ENCODE measurements around the gene ANTXR1. TPM values are rescaled to one million over a fixed set of nuclear protein-coding genes. Genes with fewer than 3 reads are reported as not detected.

ANTXR1 gene
- total RNA-seq, 1 experiment from 2014 or later, result 181 TPM

DNA sequence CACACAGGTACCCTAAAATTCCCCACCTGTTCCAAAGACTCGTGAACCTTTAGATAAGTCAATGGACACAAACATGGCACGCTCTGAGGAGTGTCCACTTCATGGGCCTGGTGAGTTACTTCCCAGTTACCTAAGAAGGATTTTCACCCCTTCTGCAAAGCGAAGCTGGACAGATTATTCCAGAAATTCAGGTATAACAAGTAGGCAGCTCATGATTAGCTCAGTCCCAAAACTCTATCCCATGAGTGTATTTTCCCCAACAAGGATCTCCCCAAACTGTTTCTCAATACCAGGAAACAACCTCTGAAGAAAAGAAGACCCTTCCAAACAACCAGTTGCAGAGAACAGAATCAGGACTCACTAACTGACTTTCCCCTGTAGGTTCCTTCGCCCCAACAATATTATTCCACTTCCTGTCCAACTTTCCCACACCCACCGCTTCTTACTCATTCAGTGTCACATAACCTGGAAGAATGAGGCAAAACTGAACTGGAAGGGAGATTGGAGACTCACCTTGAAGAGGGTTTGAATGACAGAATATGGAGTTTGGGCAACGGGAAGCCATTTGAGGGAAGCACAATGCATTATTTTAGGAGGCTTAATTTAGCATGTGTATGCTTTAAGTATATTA lies 120.1 kb downstream of the ANTXR1 start:
- Histone ChIP-seq H3K27ac (ENCODE audit: low read depth, low read length, poor library complexity, severe bottlenecking) (no peak overlapping the region), H3K4me3 (ENCODE audit: low read depth, low read length, poor library complexity, severe bottlenecking) (no peak overlapping the region), H3K4me1 (ENCODE audit: insufficient read depth, low read length, poor library complexity, severe bottlenecking) (peaks cover 2% of the 10 kb centered on the region), H3K27me3 (replicated peaks; ENCODE audit: insufficient read depth, low read depth, low read length, poor library complexity) (no peaks in the 10 kb centered on the region), H3K36me3 (ENCODE audit: insufficient read depth, low read length, poor library complexity, severe bottlenecking) (peaks cover 22% of the 10 kb centered on the region), H3K9me3 (ENCODE audit: low read depth, low read length, poor library complexity, severe bottlenecking) (no peaks in the 10 kb centered on the region)
- CTCF ChIA-PET, result no interaction called here
- POLR2A ChIA-PET (ENCODE audit: low non-redundant PET), result no interaction called here
- DNase-seq (ENCODE audit: low spot score), result no peak
- no TSS peak for BruUV-seq (replicated peaks)
- TF ChIP-seq, protein P1, sequence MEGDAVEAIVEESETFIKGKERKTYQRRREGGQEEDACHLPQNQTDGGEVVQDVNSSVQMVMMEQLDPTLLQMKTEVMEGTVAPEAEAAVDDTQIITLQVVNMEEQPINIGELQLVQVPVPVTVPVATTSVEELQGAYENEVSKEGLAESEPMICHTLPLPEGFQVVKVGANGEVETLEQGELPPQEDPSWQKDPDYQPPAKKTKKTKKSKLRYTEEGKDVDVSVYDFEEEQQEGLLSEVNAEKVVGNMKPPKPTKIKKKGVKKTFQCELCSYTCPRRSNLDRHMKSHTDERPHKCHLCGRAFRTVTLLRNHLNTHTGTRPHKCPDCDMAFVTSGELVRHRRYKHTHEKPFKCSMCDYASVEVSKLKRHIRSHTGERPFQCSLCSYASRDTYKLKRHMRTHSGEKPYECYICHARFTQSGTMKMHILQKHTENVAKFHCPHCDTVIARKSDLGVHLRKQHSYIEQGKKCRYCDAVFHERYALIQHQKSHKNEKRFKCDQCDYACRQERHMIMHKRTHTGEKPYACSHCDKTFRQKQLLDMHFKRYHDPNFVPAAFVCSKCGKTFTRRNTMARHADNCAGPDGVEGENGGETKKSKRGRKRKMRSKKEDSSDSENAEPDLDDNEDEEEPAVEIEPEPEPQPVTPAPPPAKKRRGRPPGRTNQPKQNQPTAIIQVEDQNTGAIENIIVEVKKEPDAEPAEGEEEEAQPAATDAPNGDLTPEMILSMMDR (conservative IDR thresholded peaks at IDR 0.05; ENCODE audit: low read depth, low read length), result no peak
- no peak for TF ChIP-seq EZH2 (IDR thresholded peaks at IDR 0.05; ENCODE audit: borderline replicate concordance, low read depth, low read length, poor library complexity, severe bottlenecking)
- intact Hi-C loops (cut with micrococcal nuclease; ENCODE audit: unreplicated experiment), result no loop called here

- Histone ChIP-seq H3K27me3 (replicated peaks; ENCODE audit: insufficient read depth, low read depth, low read length, poor library complexity) (no peaks in the 10 kb centered on the region), H3K36me3 (ENCODE audit: insufficient read depth, low read length, poor library complexity, severe bottlenecking) (peaks cover 19% of the 10 kb centered on the region), H3K27ac (ENCODE audit: low read depth, low read length, poor library complexity, severe bottlenecking) (no peak overlapping the region), H3K4me3 (ENCODE audit: low read depth, low read length, poor library complexity, severe bottlenecking) (no peak overlapping the region), H3K4me1 (ENCODE audit: insufficient read depth, low read length, poor library complexity, severe bottlenecking) (peaks cover 7% of the 10 kb centered on the region), H3K9me3 (ENCODE audit: low read depth, low read length, poor library complexity, severe bottlenecking) (no peaks in the 10 kb centered on the region)
- ChIA-PET CTCF (no interaction called here), POLR2A (ENCODE audit: low non-redundant PET) (no interaction called here)
- BruUV-seq (replicated peaks), result no TSS peak
- DNase-seq (ENCODE audit: low spot score), result no peak
- intact Hi-C loops (cut with micrococcal nuclease; ENCODE audit: unreplicated experiment), result no loop called here
- TF ChIP-seq, protein P1 (conservative IDR thresholded peaks at IDR 0.05; ENCODE audit: low read depth, low read length), result no peak
- TF ChIP-seq EZH2 (IDR thresholded peaks at IDR 0.05; ENCODE audit: borderline replicate concordance, low read depth, low read length, poor library complexity, severe bottlenecking), result no peak
Observed at GRCh38 chr2:69133898-69134297, 120.9 kb downstream of the ANTXR1 start.

GRCh38 chr2:69134306-69134945 lies 121.4 kb downstream of the ANTXR1 start:
- POLR2A ChIA-PET (ENCODE audit: low non-redundant PET), result no interaction called here
- no peak overlapping the region for H3K27ac ChIP-seq (ENCODE audit: low read depth, low read length, poor library complexity, severe bottlenecking)
- DNase-seq (ENCODE audit: low spot score), result no peak
- peaks cover 16% of the 10 kb centered on the region for H3K36me3 ChIP-seq (ENCODE audit: insufficient read depth, low read length, poor library complexity, severe bottlenecking)
- no peaks in the 10 kb centered on the region for H3K9me3 ChIP-seq (ENCODE audit: low read depth, low read length, poor library complexity, severe bottlenecking)
- peaks cover 7% of the 10 kb centered on the region for H3K4me1 ChIP-seq (ENCODE audit: insufficient read depth, low read length, poor library complexity, severe bottlenecking)
- CTCF ChIA-PET, result no interaction called here
- no peaks in the 10 kb centered on the region for H3K27me3 ChIP-seq (replicated peaks; ENCODE audit: insufficient read depth, low read depth, low read length, poor library complexity)
- no TSS peak for BruUV-seq (replicated peaks)
- intact Hi-C loops (cut with micrococcal nuclease; ENCODE audit: unreplicated experiment), result no loop called here
- TF ChIP-seq, protein P1 (conservative IDR thresholded peaks at IDR 0.05; ENCODE audit: low read depth, low read length), result no peak
- TF ChIP-seq EZH2 (IDR thresholded peaks at IDR 0.05; ENCODE audit: borderline replicate concordance, low read depth, low read length, poor library complexity, severe bottlenecking), result no peak
- no peak overlapping the region for H3K4me3 ChIP-seq (ENCODE audit: low read depth, low read length, poor library complexity, severe bottlenecking)

Data from A673 (cell line).